HCT116 (cell line): ENCODE measurements around the gene TTLL5. TPM values are rescaled to one million over a fixed set of nuclear protein-coding genes. Genes with fewer than 3 reads are reported as not detected.

Source experiments
- ATAC-seq: fragments of 200-7000 bp; cut with Tn5 transposase; 2 replicates; pipeline ENCODE4 v1.9.1; 2020; ENCODE audit warnings: mild to moderate bottlenecking, moderate library complexity
- BruUV-seq: library from RNA; stranded (reverse); fragments of 400-500 nt; replicated peaks from 2 replicates; lab custom pipeline; 2021; lab: Mats Ljungman, UMichigan
- CTCF ChIA-PET: fragments of 300-600 bp; sonication (Branson Sonifier 250); formaldehyde crosslinking; loops from one replicate; lab custom pipeline; 2021; ENCODE audit warnings: antibody characterized with exemption; lab: Charles Lee
- POLR2A ChIA-PET: fragments of 300-600, 350-600 bp; sonication (Branson Sonifier 250); formaldehyde crosslinking; loops from one replicate; lab custom pipeline; 2021; ENCODE audit warnings: antibody characterized with exemption; lab: Charles Lee
- RAD21 ChIA-PET, 2 experiments: fragments of 300-600 bp; sonication (Branson Sonifier 250); formaldehyde crosslinking; loops; one replicate each; lab custom pipeline; 2023; ENCODE audit warnings: low total read pairs in 2 of 2; ENCODE audit not compliant: uncharacterized antibody in 2 of 2, unreplicated experiment in 2 of 2, low non-redundant PET in 1 of 2; lab: Charles Lee
- DNase-seq: peaks from one replicate; pipeline ENCODE4 v3.0.0-alpha.2; 2010; ENCODE audit warnings: low read depth, low spot score
- H2AFZ ChIP-seq: fragments of 200-600 bp; shearing (Covaris generic), sonication (generic); 2 replicates; pipeline ENCODE4 v1.6.1; 2017; ENCODE audit warnings: low read depth, mixed run types, mixed read lengths, antibody characterized with exemption, low read length; ENCODE audit not compliant: poor library complexity, severe bottlenecking
- H3K27ac ChIP-seq: 2 replicates; pipeline ENCODE4 v1.5.1; 2012; ENCODE audit warnings: low read depth, low read length
- H3K27me3 ChIP-seq: fragments of 200-600 bp; sonication (generic); 2 replicates; pipeline ENCODE4 v1.6.1; 2016; ENCODE audit warnings: mixed run types, low read length, mixed read lengths; ENCODE audit not compliant: insufficient read depth
- H3K36me3 ChIP-seq, 2 experiments: fragments of 200-500 bp in 1 of 2; fragments of 200-600 bp in 1 of 2; sonication (Bioruptor generic) in 1 of 2; sonication (generic) in 1 of 2; 2 replicates each; pipeline versions ENCODE4 v1.5.1 to v1.6.1; 2014 to 2016; ENCODE audit warnings: low read length in 2 of 2, inconsistent platforms in 1 of 2, mixed read lengths in 1 of 2, mixed run types in 1 of 2; ENCODE audit not compliant: insufficient read depth in 2 of 2, control insufficient read depth in 1 of 2
- H3K4me1 ChIP-seq, 2 experiments: fragments of 200-600 bp in 1 of 2; sonication (generic) in 1 of 2; 2 replicates each; pipeline versions ENCODE4 v1.5.1 to v1.6.1; 2012 to 2017; ENCODE audit warnings: low read length in 2 of 2, inconsistent platforms in 1 of 2, mild to moderate bottlenecking in 1 of 2, mixed read lengths in 1 of 2, mixed run types in 1 of 2, moderate library complexity in 1 of 2; ENCODE audit not compliant: insufficient read depth in 2 of 2, control insufficient read depth in 1 of 2
- H3K4me2 ChIP-seq: fragments of 200-600 bp; sonication (generic); 2 replicates; pipeline ENCODE4 v1.6.1; 2017; ENCODE audit warnings: mixed run types, low read length, mixed read lengths
- H3K4me3 ChIP-seq, 2 experiments: fragments of 200-600 bp in 1 of 2; sonication (generic) in 1 of 2; replicated peaks in 1 of 2; 2 replicates each; pipeline ENCODE4 v1.5.1; 2011 to 2016; ENCODE audit warnings: low read length in 2 of 2, control low read depth in 1 of 2, low read depth in 1 of 2, mild to moderate bottlenecking in 1 of 2, mixed read lengths in 1 of 2, mixed run types in 1 of 2
- H3K79me2 ChIP-seq: fragments of 200-600 bp; sonication (generic); 2 replicates; pipeline ENCODE4 v1.6.1; 2017; ENCODE audit warnings: mild to moderate bottlenecking, mixed run types, low read length, moderate library complexity, mixed read lengths; ENCODE audit not compliant: insufficient read depth
- H3K9ac ChIP-seq: fragments of 200-600 bp; sonication (generic); 2 replicates; pipeline ENCODE4 v1.6.1; 2016; ENCODE audit warnings: low read length, mixed read lengths
- H3K9me2 ChIP-seq: fragments of 200-600 bp; sonication (generic), shearing (Covaris generic); 2 replicates; pipeline ENCODE4 v1.6.1; 2017; ENCODE audit warnings: mixed run types, mild to moderate bottlenecking, moderate library complexity; ENCODE audit not compliant: insufficient read depth
- H3K9me3 ChIP-seq, 2 experiments: fragments of 200-500 bp in 1 of 2; fragments of 200-600 bp in 1 of 2; sonication (Bioruptor generic) in 1 of 2; sonication (generic) in 1 of 2; 2 replicates each; pipeline ENCODE4 v1.6.1; 2014 to 2017; ENCODE audit warnings: low read length in 2 of 2, mixed read lengths in 2 of 2, inconsistent platforms in 1 of 2, low read depth in 1 of 2, mild to moderate bottlenecking in 1 of 2, mixed run types in 1 of 2, moderate library complexity in 1 of 2; ENCODE audit not compliant: control insufficient read depth in 1 of 2, insufficient read depth in 1 of 2
- H4K20me1 ChIP-seq: fragments of 200-600 bp; sonication (generic), shearing (Covaris generic); 2 replicates; pipeline ENCODE4 v1.6.1; 2017; ENCODE audit warnings: mixed run types, mild to moderate bottlenecking, moderate library complexity; ENCODE audit not compliant: insufficient read depth
- ATF3 ChIP-seq: IDR thresholded peaks from 2 replicates; pipeline ENCODE4 v1.6.1; 2012
- CBX3 ChIP-seq: IDR thresholded peaks from 2 replicates; pipeline ENCODE4 v1.6.1; 2012; ENCODE audit warnings: low read depth
- CEBPB ChIP-seq: IDR thresholded peaks from 2 replicates; pipeline ENCODE4 v1.6.1; 2012; ENCODE audit warnings: low read depth
- CTCF ChIP-seq, 3 experiments: fragments of 200-600 bp in 1 of 3; sonication (generic) in 1 of 3; IDR thresholded peaks in 2 of 3; conservative IDR thresholded peaks in 1 of 3; 2 replicates each; pipeline ENCODE4 v1.5.1; 2012 to 2017; ENCODE audit warnings: low read depth in 2 of 3, low read length in 2 of 3, antibody characterized with exemption in 1 of 3, borderline replicate concordance in 1 of 3, control low read depth in 1 of 3, mild to moderate bottlenecking in 1 of 3, mixed read lengths in 1 of 3, mixed run types in 1 of 3, moderate library complexity in 1 of 3; ENCODE audit not compliant: insufficient read depth in 1 of 3
- ELF1 ChIP-seq: IDR thresholded peaks from 2 replicates; pipeline ENCODE4 v1.6.1; 2012; ENCODE audit warnings: low read depth, borderline replicate concordance
- EZH2phosphoT487 ChIP-seq: fragments of 200-600 bp; IDR thresholded peaks from 2 replicates; pipeline ENCODE4 v1.6.1; 2018; ENCODE audit warnings: antibody characterized with exemption, borderline replicate concordance
- FOSL1 ChIP-seq: IDR thresholded peaks from 2 replicates; pipeline ENCODE4 v1.6.1; 2012; ENCODE audit warnings: low read depth
- JUND ChIP-seq: IDR thresholded peaks from 2 replicates; pipeline ENCODE4 v1.6.1; 2012
- REST ChIP-seq: IDR thresholded peaks from 2 replicates; pipeline ENCODE4 v1.6.1; 2012; ENCODE audit warnings: low read depth
- SP1 ChIP-seq: IDR thresholded peaks from 2 replicates; pipeline ENCODE4 v1.6.1; 2012; ENCODE audit warnings: low read depth
- SRF ChIP-seq: IDR thresholded peaks from 2 replicates; pipeline ENCODE4 v1.6.1; 2012; ENCODE audit warnings: low read depth
- YY1 ChIP-seq: IDR thresholded peaks from 2 replicates; pipeline ENCODE4 v1.6.1; 2011; ENCODE audit warnings: low read length, low read depth, moderate library complexity, mild to moderate bottlenecking; ENCODE audit not compliant: insufficient replicate concordance; ENCODE audit errors: extremely low read depth
- ZBTB33 ChIP-seq: IDR thresholded peaks from 2 replicates; pipeline ENCODE4 v1.6.1; 2011; ENCODE audit warnings: mild to moderate bottlenecking, low read length, moderate library complexity; ENCODE audit not compliant: insufficient replicate concordance; ENCODE audit errors: extremely low read depth
- intact Hi-C: fragments of 100-400 bp; cut with micrococcal nuclease; formaldehyde crosslinking; loops from 2 replicates; pipeline ENCODE4 v1.10.0; 2022
- total RNA-seq: library from RNA; stranded (reverse); gene quantifications from one replicate; pipeline ENCODE4 v1.2.1, GENCODE V29; 2021; ENCODE audit not compliant: unreplicated experiment

TTLL5 gene
- total RNA-seq, 1 experiment from 2014 or later = 26.2 TPM

- RAD21 ChIA-PET = no interaction called here
- H4K20me1 ChIP-seq = no peaks in the 10 kb centered on the region
- no peak overlapping the region for H3K9ac ChIP-seq
- H3K4me3 ChIP-seq = no peak overlapping the region
- H3K9me2 ChIP-seq = no peaks in the 10 kb centered on the region
- H3K27me3 ChIP-seq = no peaks in the 10 kb centered on the region
- DNase-seq (no peak), ATAC-seq (no peak)
- no peaks in the 10 kb centered on the region for H3K79me2 ChIP-seq
- H2AFZ ChIP-seq = no peak overlapping the region
- CTCF ChIA-PET = no interaction called here
- intact Hi-C loops = no loop called here
- H3K4me1 ChIP-seq = peaks cover 25 to 41% of the 10 kb centered on the region in 2 experiments
- H3K4me2 ChIP-seq = no peak overlapping the region
- BruUV-seq = no TSS peak
- peaks cover 0 to 12% of the 10 kb centered on the region in 2 experiments; a peak in 2 of 4 replicates for H3K36me3 ChIP-seq
- H3K27ac ChIP-seq = no peak overlapping the region
- no peak for TF ChIP-seq ZBTB33
- TF ChIP-seq EZH2phosphoT487 = no peak
- TF ChIP-seq SP1 = no peak
- TF ChIP-seq CBX3 = no peak
- no peak for TF ChIP-seq REST
- TF ChIP-seq ATF3 = no peak
- TF ChIP-seq SRF = no peak
- no peak for TF ChIP-seq CTCF (IDR thresholded peaks at IDR 0.05 in 2 of 3, conservative IDR thresholded peaks at IDR 0.05 in 1 of 3; ENCODE audit: borderline replicate concordance in 1 of 3, insufficient read depth in 1 of 3, low read depth in 2 of 3, low read length in 2 of 3)
- no peak for TF ChIP-seq FOSL1
- TF ChIP-seq YY1 = no peak
- no peak for TF ChIP-seq JUND
- TF ChIP-seq ELF1 = no peak
- TF ChIP-seq CEBPB = no peak
- TF ChIP-seq, all 23 proteins: peak for 0
- no peaks in the 10 kb centered on the region for H3K9me3 ChIP-seq
- POLR2A ChIA-PET = interaction anchor here (1.4 kb wide), 1 partner anchor 11 kb away, joined by 4 read pairs; the partner anchor contains the start of genes ERG28 and TTLL5
Measured at GRCh38 chr14:75649773-75650172, 11.3 kb upstream of the TTLL5 start.
